Astrocyte of the cerebellum (primary cell): ENCODE results near the gene TRAPPC11.

Source experiments
- DNase-seq: peaks from one replicate; pipeline ENCODE4 v3.0.0-alpha.2; 2011; ENCODE audit warnings: low read depth
- H3K4me3 ChIP-seq: 2 replicates; pipeline ENCODE4 v1.5.1; 2011; ENCODE audit warnings: mild to moderate bottlenecking, low read depth, low read length, moderate library complexity
- in situ Hi-C: cut with HindIII; loops from 2 replicates; pipeline ENCODE4 v1.10.0; 2017; ENCODE audit warnings: low sequenced_read_pairs
- TF ChIP-seq, protein P1 (sequence below): IDR thresholded peaks from 2 replicates; pipeline ENCODE4 v1.5.1; 2012; ENCODE audit warnings: low read length, low read depth, moderate library complexity, mild to moderate bottlenecking; ENCODE audit errors: missing control alignments

TRAPPC11 gene

GRCh38 chr4:183700407-183700806 lies 41.3 kb downstream of the TRAPPC11 start:
- TF ChIP-seq, protein P1, sequence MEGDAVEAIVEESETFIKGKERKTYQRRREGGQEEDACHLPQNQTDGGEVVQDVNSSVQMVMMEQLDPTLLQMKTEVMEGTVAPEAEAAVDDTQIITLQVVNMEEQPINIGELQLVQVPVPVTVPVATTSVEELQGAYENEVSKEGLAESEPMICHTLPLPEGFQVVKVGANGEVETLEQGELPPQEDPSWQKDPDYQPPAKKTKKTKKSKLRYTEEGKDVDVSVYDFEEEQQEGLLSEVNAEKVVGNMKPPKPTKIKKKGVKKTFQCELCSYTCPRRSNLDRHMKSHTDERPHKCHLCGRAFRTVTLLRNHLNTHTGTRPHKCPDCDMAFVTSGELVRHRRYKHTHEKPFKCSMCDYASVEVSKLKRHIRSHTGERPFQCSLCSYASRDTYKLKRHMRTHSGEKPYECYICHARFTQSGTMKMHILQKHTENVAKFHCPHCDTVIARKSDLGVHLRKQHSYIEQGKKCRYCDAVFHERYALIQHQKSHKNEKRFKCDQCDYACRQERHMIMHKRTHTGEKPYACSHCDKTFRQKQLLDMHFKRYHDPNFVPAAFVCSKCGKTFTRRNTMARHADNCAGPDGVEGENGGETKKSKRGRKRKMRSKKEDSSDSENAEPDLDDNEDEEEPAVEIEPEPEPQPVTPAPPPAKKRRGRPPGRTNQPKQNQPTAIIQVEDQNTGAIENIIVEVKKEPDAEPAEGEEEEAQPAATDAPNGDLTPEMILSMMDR, result no peak
- no peak overlapping the region for H3K4me3 ChIP-seq
- in situ Hi-C loops, result no loop called here
- no peak for DNase-seq

DNA sequence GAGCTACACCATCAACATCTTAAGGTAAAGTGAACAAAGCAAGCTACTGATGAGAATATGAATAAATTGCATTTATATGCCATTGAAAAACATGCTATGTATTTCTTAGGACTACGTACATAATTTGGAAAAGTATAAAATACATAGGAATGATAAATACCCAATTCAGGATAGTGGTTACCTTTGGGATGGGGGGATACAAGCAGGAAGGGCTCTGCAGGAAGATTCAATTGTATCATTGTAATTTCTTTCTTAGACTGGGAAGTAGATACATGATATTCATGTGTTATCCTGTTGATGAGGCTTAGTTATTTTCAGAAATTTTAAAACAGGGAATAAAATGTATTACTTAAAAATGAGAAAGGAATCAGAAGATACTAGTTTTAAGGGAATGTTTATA lies 43.4 kb downstream of the TRAPPC11 start:
- H3K4me3 ChIP-seq, result no peak overlapping the region
- TF ChIP-seq, protein P1, result no peak
- no peak for DNase-seq
- in situ Hi-C loops, result no loop called here

- TF ChIP-seq, protein P1, result no peak
- in situ Hi-C loops, result no loop called here
- no peak for DNase-seq
- H3K4me3 ChIP-seq, result no peak overlapping the region
These were observed 55.5 kb downstream of the TRAPPC11 start for GRCh38 chr4:183714626-183715025.

DNA sequence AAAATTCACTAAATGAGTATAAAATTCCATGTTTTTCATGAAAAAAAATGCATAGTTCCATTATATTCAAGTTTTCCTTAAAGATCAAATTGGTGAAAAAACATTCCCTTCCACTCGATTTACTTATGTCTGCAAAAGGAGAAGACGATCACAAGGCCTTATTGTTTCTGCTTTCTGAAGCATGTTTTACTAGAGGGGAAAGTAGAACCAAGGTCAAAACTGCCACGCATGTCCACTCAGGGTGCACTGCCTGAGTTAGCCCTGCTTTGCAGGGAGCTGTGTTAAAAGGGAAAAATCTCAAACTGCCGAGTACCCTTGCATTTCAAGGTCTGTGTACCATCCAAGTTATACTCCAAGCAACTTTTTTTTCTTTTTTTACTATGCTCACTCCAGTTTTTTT lies 57.2 kb downstream of the TRAPPC11 start:
- in situ Hi-C loops, result no loop called here
- no peak for DNase-seq
- TF ChIP-seq, protein P1, result no peak
- H3K4me3 ChIP-seq, result no peak overlapping the region

- H3K4me3 ChIP-seq, result no peak overlapping the region
- in situ Hi-C loops, result no loop called here
- no peak for DNase-seq
- TF ChIP-seq, protein P1, result no peak
These were observed 59.8 kb downstream of the TRAPPC11 start for GRCh38 chr4:183718876-183719275.

- H3K4me3 ChIP-seq, result peak overlapping the region; percentile 18
- DNase-seq, result no peak
- in situ Hi-C loops, result no loop called here
- TF ChIP-seq, protein P1, result peak; percentile 62
These were observed 62.4 kb downstream of the TRAPPC11 start for GRCh38 chr4:183721207-183722081.
